GM15510 (cell line): ENCODE measurements around the gene DPEP2.

Experiments used
- POLR2A ChIP-seq: IDR thresholded peaks from 3 replicates; pipeline ENCODE4 v1.6.1; 2011; ENCODE audit warnings: borderline replicate concordance; ENCODE audit not compliant: insufficient read length; ENCODE audit errors: extremely low read depth

Gene DPEP2

DNA sequence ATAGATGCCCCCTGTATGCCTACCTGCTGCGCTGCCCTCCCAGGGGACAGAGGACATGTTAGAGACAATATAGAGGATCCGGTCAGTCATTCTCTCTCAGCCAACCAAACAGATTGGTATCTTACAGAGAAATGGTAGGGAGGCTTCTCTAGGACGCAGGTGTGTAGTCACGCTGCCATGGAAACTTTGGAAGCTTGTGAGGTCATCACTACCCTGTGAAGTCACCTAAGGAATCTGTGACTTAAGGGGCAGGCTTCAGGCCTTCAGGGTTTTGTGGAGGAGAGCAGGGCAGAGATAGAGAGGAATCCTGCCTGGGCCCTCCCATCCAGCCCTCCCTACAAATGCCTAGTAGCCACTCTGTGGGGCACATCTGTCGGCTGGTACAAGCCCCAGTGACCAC, 16.4 kb upstream of the DPEP2 start, which contains the start of gene DPEP2NB:
TSS of gene DPEP2NB (minus strand) at position 231 of the 400 bp plus-strand sequence. CDS start at position 90, 141 bp downstream.
- TF ChIP-seq POLR2A: no peak

DNA sequence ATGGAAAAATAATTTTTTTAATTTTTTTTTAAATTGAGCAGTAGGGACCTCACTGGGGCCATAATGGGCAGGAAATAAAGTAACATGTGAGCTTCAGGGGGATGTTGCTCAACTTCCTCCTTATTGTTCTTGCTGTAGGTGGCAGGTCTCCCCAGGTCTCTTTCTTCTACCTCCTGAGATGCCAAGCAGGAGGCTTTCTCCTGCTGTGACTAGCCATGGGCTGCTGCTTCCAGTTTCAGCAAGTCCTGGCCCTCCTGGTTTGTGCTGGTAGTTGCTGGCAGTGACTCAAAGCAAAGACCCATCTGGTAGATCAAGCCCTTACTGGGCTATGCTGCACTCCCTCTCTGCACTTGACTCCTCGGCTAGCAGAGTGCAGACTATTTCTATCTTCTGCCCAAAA, 14.2 kb upstream of the DPEP2 start:
- TF ChIP-seq POLR2A: no peak

DNA sequence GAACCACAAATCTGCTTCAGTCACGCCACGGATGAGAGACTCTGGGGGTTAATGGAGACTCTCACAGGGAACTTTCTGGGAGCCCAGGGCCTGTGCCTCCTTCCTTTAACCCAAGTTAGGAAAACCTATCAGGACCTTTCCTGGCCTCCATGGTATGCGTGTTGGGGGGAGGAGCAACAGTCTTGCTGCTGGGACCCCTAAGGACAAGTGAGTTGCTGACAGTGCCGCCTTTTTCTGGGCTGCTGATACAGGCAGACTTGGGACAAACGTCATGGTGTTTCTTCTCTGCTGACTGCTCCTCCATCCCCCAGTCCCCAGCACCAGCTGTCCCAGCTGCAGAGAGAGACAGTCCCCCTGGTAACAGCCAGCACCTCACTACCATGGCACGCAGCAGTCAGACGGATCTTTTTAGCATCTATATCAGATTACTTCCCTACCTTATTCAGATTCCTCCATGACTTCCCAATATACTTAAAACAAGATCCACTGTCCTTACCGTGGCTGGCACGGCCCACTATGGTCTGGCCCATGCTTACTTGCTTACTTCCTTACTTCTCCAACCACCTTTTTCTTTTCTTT, 10.0 kb upstream of the DPEP2 start:
- TF ChIP-seq POLR2A: no peak

DNA sequence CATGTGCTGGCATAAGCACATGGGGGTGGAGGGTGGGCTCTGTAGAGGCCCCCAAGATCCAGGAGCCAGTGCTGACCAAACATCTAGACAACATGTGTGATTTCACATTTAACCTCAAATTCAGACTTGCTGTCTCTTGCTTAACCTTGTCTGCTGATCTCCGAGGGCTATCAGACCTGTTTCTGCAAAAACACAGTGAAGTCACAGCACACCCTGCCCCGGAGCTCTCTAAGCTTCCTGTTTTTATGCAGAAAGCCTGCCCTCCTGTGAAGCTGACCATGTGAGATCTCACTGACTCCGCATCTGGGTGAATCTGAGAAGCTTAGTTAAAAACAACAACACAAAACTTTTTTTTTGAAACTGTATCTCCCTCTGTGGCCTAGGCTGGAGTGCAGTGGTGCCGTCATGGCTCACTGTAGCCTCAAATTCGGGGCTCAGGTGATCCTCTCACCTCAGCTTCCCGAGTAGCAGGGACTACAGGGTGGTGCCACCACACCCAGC, 6.6 kb upstream of the DPEP2 start:
- TF ChIP-seq POLR2A: no peak

DNA sequence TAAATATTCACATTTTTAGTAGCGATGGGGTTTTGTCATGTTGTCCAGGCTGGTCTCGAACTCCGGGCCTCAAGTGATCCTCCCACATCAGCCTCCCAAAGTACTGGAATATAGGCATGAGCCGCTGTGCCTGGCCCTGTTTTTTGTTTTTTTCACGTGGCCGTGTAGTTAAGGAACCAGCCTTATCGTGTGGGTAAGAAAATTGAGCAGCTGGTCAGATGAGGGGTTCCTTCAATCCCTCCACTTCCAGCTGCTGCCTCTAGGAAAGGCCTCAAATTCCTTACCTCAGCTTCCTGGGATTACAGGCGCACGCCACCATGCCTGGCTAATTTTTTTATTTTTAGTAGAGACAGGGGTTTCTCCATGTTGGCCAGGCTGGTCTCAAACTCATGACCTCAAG, 5.9 kb upstream of the DPEP2 start:
- no peak for TF ChIP-seq POLR2A

DNA sequence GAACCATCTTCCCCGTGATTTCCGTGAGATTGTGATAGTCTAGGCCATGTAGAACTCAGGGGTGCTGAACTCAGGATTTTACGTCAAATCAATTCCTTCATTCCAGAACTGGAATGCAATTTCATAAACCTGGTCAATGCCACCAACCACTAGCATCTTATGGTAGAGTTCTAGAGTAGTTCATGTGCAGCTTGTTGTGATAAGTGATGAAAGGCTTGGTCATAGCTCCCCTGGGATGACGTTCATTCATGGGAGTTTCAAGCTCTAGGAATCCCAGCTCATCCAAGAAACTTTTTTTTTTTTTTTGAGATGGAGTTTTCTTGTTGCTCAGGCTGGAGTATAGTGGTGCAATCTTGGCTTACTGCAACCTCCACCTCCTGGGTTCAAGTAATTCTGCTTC, 3.7 kb upstream of the DPEP2 start:
- TF ChIP-seq POLR2A: no peak

DNA sequence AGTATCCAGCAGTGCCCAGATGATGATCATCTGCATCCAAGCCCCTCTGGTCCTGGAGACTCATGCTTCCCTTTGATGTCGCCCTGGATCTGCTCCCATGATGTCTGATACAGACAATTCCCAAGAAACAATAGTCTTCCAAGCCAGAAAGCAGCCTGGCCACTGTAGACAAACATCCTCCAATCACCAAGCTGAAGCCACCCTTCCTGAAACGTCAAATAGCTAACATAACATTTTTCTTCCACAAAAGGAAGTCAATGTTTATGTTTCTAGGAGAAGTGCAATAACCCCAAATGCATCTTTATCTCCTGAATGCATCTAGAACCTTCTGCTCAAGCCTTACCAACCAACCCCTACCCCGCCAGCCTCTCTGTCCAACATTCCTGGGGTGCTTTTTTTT, 1.2 kb upstream of the DPEP2 start:
- TF ChIP-seq POLR2A: no peak

DNA sequence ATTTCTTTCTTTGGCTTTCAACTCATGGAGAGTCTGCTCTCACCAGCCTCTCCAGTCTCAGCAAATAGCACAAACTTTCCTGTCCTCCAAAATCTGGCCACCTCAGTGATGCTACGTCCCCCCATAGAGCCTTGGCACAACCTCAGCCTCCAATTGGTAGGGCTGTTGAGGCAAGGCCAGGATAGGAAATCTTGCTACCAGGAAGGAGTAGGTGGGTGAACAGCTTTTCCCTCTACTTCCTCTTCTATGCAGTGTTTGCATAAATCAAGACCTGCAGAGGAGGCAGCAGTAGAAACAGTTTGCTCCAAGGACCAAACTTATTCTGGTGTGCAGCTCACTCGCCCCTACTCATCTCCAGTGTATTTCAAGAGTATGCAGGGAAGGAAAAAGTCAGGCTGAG, 701 bp upstream of the DPEP2 start:
- no peak for TF ChIP-seq POLR2A

DNA sequence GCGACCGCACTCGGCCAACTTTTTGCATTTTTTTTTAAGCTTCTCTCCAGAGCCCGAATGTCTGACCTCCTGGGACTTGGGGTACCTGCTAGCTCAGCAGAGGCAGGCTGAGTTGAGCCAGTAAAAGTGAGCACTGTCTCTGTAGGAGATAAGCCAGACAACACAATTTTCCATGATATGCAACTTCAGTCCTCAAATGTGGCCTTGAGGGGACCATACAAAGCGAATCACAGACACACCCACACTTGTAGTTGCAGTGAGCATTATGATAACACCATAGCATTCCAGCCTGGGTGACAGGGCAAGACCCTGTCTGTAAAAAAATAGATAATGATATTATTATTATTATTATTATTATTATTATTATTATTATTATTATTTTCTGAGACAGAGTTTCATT, 2.6 kb downstream of the DPEP2 start:
- TF ChIP-seq POLR2A: no peak

DNA sequence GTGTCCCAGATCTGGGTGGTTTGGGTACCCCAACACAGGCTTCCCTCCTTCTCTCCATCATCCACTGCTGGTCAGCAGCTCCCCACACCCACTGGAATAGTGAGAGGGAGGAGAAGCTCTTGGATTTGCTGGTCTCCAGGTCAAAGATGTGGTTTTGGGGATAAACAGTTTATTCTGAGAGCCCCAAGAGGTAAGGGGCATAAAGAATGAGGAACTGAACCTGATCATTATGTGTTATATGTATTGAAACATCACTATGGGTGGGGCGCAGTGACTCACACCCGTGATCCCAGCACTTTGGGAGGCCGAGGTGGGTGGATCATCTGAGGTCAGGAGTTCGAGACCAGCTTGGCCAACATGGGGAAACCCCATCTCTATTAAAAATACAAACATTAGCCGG, 3.9 kb downstream of the DPEP2 start:
- TF ChIP-seq POLR2A: no peak

DNA sequence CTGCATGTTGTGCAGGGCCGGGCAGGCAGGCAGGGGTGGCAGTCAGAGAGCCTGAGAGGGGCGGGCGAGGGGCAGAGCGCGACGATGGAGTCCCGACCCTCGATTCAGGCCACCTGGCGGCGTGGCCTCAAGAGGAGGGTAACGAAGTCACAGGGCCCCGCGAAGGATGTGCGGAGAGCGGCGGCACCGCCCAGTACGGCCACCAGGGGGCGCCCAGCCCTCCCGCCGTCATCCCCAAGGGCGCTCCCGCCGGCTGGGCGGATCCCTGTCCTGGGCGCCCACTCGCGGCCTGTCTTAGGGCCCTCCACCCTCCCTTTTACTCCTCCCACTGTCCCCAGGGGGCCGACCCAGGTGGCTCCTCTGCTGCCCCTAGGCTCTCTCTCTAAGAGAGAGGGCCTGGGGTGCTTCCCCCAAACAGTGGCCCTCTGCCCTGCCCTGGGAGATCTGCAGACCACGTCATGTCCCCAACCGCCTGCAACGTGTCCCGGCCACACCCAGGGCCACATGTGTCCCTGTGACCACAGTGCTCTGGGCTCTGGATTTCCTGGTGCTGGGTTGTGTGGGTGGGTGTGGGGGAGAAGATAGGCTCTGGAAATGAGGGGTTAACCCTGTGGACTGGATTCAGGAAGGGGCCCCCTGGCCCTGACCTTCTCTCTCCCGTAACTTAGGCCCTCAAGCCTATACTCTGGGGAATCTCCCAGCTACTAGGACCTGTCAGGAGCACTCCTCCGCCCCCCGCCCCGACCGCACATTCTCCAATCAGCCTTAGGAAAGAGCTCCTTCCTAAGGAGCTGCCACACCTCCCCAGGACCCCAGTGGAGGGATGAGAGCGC, 5.9 kb downstream of the DPEP2 start:
- peak; percentile 59 for TF ChIP-seq POLR2A

DNA sequence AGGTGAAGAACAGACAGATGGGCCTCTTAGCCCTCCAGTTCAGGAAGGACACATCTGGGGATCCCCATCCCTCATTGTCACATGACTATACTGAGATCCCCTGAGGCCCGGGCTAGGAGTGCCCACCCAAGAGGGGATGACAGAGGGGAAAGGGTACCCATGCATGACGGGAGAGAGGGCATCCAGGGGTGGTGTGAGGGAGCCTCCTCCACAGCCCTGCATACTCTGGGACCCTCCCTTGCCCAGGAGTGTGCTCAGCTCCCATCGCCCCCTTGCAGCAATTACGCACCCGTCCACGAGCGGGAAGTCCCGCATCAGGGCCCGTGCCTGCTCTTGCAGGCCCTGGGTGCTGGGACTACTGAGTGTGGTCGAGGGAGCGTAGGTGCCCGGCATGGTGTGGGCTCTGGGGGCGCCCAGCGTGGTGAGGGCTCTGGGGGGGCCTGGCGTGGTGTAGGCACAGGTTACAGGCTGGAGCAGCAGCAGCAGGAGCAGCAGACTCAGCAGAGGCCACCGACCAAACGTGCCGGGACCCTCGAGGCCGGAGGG, 6.5 kb downstream of the DPEP2 start:
- no peak for TF ChIP-seq POLR2A

DNA sequence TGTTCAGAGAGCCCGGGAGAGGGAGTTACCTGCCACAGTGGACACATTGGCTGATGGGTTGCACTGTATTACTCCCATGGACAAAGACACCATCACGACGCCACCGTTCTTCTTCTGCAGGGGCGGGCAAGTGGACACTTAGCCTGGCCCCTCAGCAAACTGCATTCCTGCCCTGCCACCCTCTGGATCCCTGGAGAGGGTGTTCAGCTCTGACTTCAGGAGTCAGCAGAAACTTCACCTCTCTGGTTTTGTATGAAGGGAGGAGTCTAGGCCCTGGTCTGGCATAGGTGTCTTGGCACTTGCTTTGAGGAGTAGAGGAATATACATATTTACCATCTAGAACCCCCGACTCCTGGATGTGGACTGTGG, 9.3 kb downstream of the DPEP2 start:
- TF ChIP-seq POLR2A: no peak

DNA sequence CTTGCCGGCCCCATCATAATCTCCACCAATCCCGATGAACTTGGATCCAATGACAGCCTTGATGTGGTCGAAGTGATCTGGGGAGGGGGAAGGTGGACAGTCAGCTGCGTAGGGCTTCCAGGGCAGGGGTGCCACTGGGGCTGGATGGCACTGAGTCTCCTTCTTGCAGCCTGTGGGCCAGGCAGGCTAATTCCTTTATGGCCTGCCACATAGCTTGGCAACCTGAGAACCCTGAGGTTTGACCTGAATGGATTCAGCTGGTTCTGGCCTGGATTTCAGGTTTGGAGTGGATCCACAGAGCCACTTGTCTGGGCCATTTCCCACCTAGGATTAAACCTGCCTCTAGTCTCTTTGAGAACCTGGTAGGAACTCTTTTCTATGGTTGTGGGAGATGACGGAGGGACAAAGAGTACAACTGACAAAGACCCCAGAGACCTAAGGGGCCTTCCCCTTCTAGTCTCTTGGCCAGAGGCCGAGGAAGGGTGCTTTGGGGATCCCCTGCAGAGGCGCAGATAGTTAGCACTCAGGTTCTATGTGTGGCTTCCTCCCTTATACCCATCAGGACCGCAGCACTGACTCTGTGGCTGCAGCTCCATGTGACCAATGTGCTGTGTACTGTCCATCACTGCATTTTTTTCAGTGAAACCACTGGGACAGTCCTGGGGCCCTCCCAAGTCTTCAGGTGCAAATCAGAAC, 9.8 kb downstream of the DPEP2 start:
- no peak for TF ChIP-seq POLR2A

DNA sequence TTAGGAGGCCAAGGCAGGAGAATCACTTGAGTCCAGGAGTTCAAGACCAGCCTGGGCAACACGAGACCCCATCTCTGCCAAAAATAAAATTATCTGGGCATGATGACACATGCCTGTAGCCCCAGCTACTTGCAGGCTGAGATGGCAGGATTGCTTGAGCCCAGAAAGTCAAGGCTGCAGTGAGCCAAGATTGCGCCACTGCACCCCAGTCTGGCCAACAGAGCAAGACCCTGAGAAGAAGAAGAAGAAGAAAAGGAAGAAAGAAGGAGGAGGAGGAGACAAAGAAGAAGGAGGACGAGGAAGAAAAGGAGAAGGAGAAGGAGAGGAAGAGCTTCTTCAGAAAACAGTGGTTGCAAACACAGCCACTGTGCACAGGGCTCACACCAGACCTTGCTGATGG, 10.6 kb downstream of the DPEP2 start:
- TF ChIP-seq POLR2A: no peak
